Progenitor cell of endocrine pancreas (in vitro differentiated cells): ENCODE measurements around the gene SIX5. TPM values are rescaled to one million over a fixed set of nuclear protein-coding genes. Genes with fewer than 3 reads are reported as not detected.

Experiments
- DNase-seq: peaks from one replicate; pipeline ENCODE4 v3.0.0; 2021; ENCODE audit warnings: low spot score; ENCODE audit not compliant: unreplicated experiment
- H3K27ac Mint-ChIP-seq: 2 replicates; pipeline ENCODE4 v1.8.0; 2021; ENCODE audit warnings: mild to moderate bottlenecking, moderate library complexity, mixed read lengths
- H3K27me3 Mint-ChIP-seq: 2 replicates; pipeline ENCODE4 v1.8.0; 2021; ENCODE audit warnings: mixed read lengths
- H3K36me3 Mint-ChIP-seq: 2 replicates; pipeline ENCODE4 v1.8.0; 2022; ENCODE audit warnings: mixed read lengths; ENCODE audit not compliant: insufficient read depth
- H3K4me1 Mint-ChIP-seq: 2 replicates; pipeline ENCODE4 v1.8.0; 2021; ENCODE audit warnings: low read depth, mixed read lengths
- H3K4me3 Mint-ChIP-seq: 2 replicates; pipeline ENCODE4 v1.8.0; 2021; ENCODE audit warnings: low read depth, mild to moderate bottlenecking, moderate library complexity, mixed read lengths
- H3K9me3 Mint-ChIP-seq: 2 replicates; pipeline ENCODE4 v1.8.0; 2021; ENCODE audit warnings: low read depth, mixed read lengths
- CTCF ChIP-seq: fragments of 200-600 bp; sonication (generic); IDR thresholded peaks from one replicate; pipeline ENCODE4 v1.5.0; 2021; ENCODE audit warnings: antibody characterized with exemption, mild to moderate bottlenecking; ENCODE audit not compliant: unreplicated experiment
- total RNA-seq: library from RNA; stranded (reverse); gene quantifications from 2 replicates; pipeline ENCODE4 v1.2.1, GENCODE V29; 2021

Gene SIX5
- total RNA-seq, 1 donor from 2014 or later, result 42.3 TPM

- peaks cover 3% of the 10 kb centered on the region for H3K27me3 Mint-ChIP-seq
- no peaks in the 10 kb centered on the region for H3K9me3 Mint-ChIP-seq
- H3K36me3 Mint-ChIP-seq, result peaks cover 1% of the 10 kb centered on the region
- peak; percentile 53 for DNase-seq
- H3K27ac Mint-ChIP-seq, result peak overlapping the region; percentile 91
- H3K4me1 Mint-ChIP-seq, result peaks cover 2% of the 10 kb centered on the region
- TF ChIP-seq CTCF, result no peak
- H3K4me3 Mint-ChIP-seq, result peak overlapping the region; percentile 80
Observed at GRCh38 chr19:45815481-45816216, 46.6 kb upstream of the SIX5 start.

- DNase-seq, result no peak
- H3K27me3 Mint-ChIP-seq, result peaks cover 3% of the 10 kb centered on the region
- H3K4me1 Mint-ChIP-seq, result peaks cover 2% of the 10 kb centered on the region
- peak within 1 kb of the TSS; percentile 80 for H3K4me3 Mint-ChIP-seq
- peaks cover 1% of the 10 kb centered on the region for H3K36me3 Mint-ChIP-seq
- TF ChIP-seq CTCF, result no peak
- peak within 1 kb of the TSS; percentile 91 for H3K27ac Mint-ChIP-seq
- no peaks in the 10 kb centered on the region for H3K9me3 Mint-ChIP-seq
Observed at GRCh38 chr19:45814851-45815480, 45.9 kb upstream of the SIX5 start, which contains the start of gene RSPH6A. Gene RSPH6A, minus strand, starts transcription at chr19:45815308. Its CDS starts 132 bp downstream, at chr19:45815176.

GRCh38 chr19:45814166-45814780 is 45.2 kb upstream of the SIX5 start:
- Mint-ChIP-seq H3K4me1 (peaks cover 2% of the 10 kb centered on the region), H3K4me3 (no peak overlapping the region), H3K9me3 (no peaks in the 10 kb centered on the region), H3K27ac (no peak overlapping the region), H3K27me3 (peaks cover 3% of the 10 kb centered on the region), H3K36me3 (no peaks in the 10 kb centered on the region)
- no peak for TF ChIP-seq CTCF
- DNase-seq, result no peak

- Mint-ChIP-seq H3K36me3 (no peaks in the 10 kb centered on the region), H3K9me3 (no peaks in the 10 kb centered on the region), H3K27ac (peak overlapping the region; percentile 23), H3K27me3 (peaks cover 3% of the 10 kb centered on the region), H3K4me3 (no peak overlapping the region), H3K4me1 (peaks cover 2% of the 10 kb centered on the region)
- no peak for TF ChIP-seq CTCF
- DNase-seq, result no peak
Observed at GRCh38 chr19:45812297-45812696, 43.2 kb upstream of the SIX5 start.

- no peak for TF ChIP-seq CTCF
- DNase-seq, result no peak
- peak overlapping the region; percentile 84 for H3K27ac Mint-ChIP-seq
Observed at GRCh38 chr19:45809643-45810159, 40.6 kb upstream of the SIX5 start.

More at GRCh38 chr19:45809643-45810159, 40.6 kb upstream of the SIX5 start:
- Mint-ChIP-seq H3K9me3 (no peaks in the 10 kb centered on the region), H3K4me1 (no peaks in the 10 kb centered on the region), H3K27me3 (peaks cover 8% of the 10 kb centered on the region), H3K36me3 (no peaks in the 10 kb centered on the region), H3K4me3 (no peak overlapping the region)
